Measurements from ENCODE around the gene CCL14. TPM values are rescaled to one million over a fixed set of nuclear protein-coding genes. Genes with fewer than 3 reads are reported as not detected.

CCL14 gene
- total RNA-seq, 1 donor from 2014 or later = 168 TPM

DNA sequence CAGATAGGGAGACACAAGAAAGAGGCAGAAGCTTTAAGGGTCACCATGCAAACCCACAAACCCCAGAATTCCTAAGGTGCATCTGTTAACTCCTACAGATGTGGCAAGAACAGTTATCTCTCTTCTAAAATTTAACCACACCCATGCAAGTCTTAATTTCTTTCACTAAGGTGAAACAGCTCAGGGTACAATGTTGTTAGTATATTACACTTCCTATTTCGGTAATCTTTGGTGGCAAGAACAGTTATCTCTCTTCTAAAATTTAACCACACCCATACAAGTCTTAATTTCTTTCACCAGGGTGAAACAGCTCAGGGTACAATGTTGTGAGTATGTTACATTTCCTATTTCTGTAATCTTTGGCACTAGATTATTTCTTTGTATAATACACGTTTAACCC is 24.7 kb upstream of the CCL14 start:
- Histone ChIP-seq H3K4me1 (no peaks in the 10 kb centered on the region), H3K36me3 (no peaks in the 10 kb centered on the region), H3K27me3 (no peaks in the 10 kb centered on the region), H3K9me3 (peaks cover 0 to 8% of the 10 kb centered on the region in 2 donors), H3K27ac (no peak overlapping the region), H3K4me3 (no peak overlapping the region)
- TF ChIP-seq, protein P1, sequence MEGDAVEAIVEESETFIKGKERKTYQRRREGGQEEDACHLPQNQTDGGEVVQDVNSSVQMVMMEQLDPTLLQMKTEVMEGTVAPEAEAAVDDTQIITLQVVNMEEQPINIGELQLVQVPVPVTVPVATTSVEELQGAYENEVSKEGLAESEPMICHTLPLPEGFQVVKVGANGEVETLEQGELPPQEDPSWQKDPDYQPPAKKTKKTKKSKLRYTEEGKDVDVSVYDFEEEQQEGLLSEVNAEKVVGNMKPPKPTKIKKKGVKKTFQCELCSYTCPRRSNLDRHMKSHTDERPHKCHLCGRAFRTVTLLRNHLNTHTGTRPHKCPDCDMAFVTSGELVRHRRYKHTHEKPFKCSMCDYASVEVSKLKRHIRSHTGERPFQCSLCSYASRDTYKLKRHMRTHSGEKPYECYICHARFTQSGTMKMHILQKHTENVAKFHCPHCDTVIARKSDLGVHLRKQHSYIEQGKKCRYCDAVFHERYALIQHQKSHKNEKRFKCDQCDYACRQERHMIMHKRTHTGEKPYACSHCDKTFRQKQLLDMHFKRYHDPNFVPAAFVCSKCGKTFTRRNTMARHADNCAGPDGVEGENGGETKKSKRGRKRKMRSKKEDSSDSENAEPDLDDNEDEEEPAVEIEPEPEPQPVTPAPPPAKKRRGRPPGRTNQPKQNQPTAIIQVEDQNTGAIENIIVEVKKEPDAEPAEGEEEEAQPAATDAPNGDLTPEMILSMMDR (IDR thresholded peaks at IDR 0.05) = no peak
- intact Hi-C loops (cut with DNase I) = no loop called here
- DNase-seq (ENCODE audit: low spot score in 2 of 2) = no peak

- H3K4me1 ChIP-seq = no peaks in the 10 kb centered on the region
- no peak overlapping the region for H3K27ac ChIP-seq
- intact Hi-C loops (cut with DNase I) = no loop called here
- H3K9me3 ChIP-seq = peaks cover 0 to 8% of the 10 kb centered on the region in 2 donors
- TF ChIP-seq, protein P1 (IDR thresholded peaks at IDR 0.05) = no peak
- no peaks in the 10 kb centered on the region for H3K27me3 ChIP-seq
- H3K4me3 ChIP-seq = no peak overlapping the region
- no peak for DNase-seq (ENCODE audit: low spot score in 2 of 2)
- no peaks in the 10 kb centered on the region for H3K36me3 ChIP-seq
Measured at GRCh38 chr17:36008998-36009665, 22.6 kb upstream of the CCL14 start.

- intact Hi-C loops (cut with DNase I) = no loop called here
- TF ChIP-seq, protein P1 (IDR thresholded peaks at IDR 0.05) = no peak
- Histone ChIP-seq H3K4me1 (no peaks in the 10 kb centered on the region), H3K9me3 (no peaks in the 10 kb centered on the region), H3K27me3 (no peaks in the 10 kb centered on the region), H3K36me3 (no peaks in the 10 kb centered on the region), H3K27ac (no peak overlapping the region), H3K4me3 (no peak overlapping the region)
- DNase-seq (ENCODE audit: low spot score in 2 of 2) = peak in 1 of 2 donors; percentile 11
Measured at GRCh38 chr17:36004594-36005108, 18.1 kb upstream of the CCL14 start.

DNA sequence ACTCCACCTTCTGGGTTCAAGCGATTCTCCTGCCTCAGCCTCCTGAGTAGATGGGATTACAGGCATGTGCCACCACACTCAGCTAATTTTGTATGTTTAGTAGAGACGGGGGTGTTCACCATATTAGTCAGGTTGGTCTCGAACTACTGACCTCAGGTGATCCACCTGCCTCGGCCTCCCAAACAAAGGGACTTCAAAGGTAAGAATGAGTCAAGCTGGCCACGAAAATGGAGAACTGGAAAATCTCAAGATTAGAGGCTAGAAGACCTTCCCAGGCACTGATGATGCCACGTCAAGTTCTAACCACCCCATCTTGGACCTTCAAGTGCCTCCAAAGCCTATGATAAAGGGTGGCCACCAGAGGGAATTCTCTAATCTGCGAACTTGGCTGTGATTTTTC is 16.1 kb upstream of the CCL14 start:
- Histone ChIP-seq H3K4me3 (no peak overlapping the region), H3K27me3 (no peaks in the 10 kb centered on the region), H3K9me3 (no peaks in the 10 kb centered on the region), H3K27ac (no peak overlapping the region), H3K4me1 (no peaks in the 10 kb centered on the region), H3K36me3 (no peaks in the 10 kb centered on the region)
- TF ChIP-seq, protein P1 (IDR thresholded peaks at IDR 0.05) = no peak
- peak in 1 of 2 donors; percentile 25 for DNase-seq (ENCODE audit: low spot score in 2 of 2)
- intact Hi-C loops (cut with DNase I) = no loop called here

DNA sequence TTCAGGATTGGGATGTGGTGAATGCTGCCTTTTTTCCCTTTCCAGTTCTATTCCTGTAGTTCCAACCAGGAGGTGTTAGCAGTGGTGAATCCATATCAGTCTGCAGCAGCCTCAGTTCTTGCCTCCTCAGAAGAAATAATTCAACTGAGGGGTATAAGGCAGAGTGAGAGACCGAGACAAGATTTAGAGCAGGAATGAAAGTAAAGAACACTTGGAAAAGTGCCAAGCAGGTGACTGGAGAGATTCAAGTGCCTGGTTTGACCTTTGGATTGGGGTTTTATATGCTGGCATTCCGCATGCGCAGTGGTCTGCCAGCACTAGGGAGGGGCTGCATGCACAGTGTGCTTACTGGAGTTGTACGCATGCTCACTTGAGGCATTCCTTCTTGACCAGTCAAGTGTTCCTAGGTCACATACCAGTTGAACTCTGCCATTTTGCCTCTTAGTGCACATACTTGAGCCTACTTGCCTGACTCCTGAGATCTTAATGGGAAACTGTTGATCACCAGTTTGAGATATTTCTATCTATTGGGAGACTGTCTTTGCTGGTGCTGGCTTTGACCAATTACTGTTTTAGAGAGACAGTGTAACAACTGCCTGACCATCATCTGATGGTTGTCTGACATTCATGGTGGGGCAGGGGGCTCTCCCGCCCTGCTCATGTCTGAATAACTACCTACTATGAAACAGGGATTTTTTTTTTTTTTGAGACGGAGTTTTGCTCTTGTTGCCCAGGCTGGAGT is 15.5 kb upstream of the CCL14 start:
- H3K4me3 ChIP-seq = no peak overlapping the region
- TF ChIP-seq, protein P1 (IDR thresholded peaks at IDR 0.05) = no peak
- no peak overlapping the region for H3K27ac ChIP-seq
- peak in 1 of 2 donors; percentile 38 for DNase-seq (ENCODE audit: low spot score in 2 of 2)
- intact Hi-C loops (cut with DNase I) = no loop called here
- H3K4me1 ChIP-seq = no peaks in the 10 kb centered on the region
- no peaks in the 10 kb centered on the region for H3K9me3 ChIP-seq
- no peaks in the 10 kb centered on the region for H3K27me3 ChIP-seq
- no peaks in the 10 kb centered on the region for H3K36me3 ChIP-seq
